ENCODE results near the gene MROH2A.

Gene MROH2A

DNA sequence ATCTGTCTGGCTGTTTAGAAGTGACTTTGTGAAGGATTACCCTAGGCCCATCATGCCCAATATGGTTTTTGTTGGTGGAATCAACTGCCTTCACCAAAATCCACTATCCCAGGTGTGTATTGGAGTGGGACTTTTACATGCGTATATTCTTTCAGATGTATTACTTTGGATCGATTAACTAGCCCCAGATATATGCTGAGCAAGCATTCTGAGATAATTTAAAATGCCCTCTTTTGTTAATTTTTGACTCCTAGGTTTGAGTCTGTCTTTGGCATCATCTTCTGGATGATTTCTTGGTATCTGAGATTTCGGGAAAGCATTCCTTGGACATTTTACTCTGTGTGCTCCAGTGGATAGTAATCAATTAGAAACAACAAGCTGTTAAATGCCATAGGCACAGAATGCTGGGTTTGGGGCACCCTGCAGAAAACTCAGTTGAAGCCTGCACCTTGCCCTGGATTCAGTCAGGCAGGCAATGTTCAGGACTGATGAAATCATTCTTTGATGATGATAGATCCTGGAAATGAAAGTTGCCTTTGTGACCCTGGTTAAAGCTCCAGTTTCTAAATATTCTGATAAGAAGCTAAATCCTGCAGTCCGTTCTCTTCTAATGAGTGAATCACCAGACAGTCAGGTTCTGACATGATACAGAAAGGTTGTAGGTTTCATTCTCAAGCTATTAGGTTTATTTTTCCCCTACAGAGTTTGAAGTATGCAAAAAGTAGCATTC, 16.9 kb upstream of the MROH2A start:
- DNase-seq (ENCODE audit: low read depth), result no peak

DNA sequence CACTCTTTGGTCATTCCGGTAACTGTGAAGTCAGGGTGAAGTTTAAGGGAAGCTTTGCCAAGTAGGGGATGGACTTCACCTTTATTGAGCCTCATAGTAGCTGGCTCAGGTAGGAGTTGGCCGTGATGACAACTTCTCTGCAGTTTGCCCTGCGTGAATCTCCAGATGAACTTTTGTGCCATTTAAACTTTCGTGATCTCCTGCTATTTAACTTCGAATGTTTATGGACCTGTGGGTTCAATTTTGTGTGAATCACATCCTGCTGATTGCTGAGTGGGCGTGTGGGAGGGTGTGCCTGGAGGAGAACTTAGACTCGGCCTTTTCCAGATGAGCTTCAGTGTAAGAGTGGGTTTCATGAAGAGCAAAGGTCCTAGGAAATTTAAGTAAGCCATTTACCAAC, 13.9 kb upstream of the MROH2A start:
- DNase-seq (ENCODE audit: low read depth), result peak; percentile 65

DNA sequence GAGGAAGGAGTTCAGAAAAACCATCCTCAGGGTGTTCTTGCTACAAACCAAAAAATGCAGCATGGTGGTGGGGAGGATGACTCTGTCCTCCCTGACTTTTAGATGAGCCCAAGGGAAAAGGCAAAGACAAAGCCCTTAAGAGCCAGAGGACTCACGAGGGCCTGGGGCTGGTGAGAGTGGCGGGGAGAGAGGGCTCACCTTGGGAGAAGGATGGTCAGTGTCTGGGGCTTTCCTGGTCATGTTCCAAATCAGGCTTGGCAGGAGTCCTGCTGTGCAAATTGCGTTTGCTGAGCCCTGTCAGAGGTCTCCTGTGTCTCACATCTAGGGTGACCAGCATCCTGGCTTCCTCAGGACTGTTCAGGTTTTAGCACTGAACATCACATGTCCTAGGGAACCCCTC, 13.4 kb upstream of the MROH2A start:
- peak; percentile 6 for DNase-seq (ENCODE audit: low read depth)

DNA sequence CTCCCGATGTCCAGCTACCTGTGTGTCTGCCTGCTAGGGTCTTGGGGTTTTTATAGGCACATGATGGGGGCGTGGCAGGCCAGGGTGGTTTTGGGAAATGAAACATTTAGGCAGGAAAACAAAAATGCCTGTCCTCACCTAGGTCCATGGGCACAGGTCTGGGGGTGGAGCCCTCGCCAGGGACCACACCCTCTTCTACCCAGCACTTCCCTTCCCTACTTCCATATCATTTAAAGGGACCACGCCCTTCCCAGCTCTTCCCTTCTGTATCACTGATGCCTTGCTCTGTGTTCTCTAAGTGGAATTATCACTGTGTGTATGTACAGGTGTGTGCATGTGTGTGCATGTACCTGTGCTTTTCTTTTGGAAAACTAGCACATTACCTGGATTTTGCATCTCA, 11.7 kb upstream of the MROH2A start:
- DNase-seq (ENCODE audit: low read depth), result no peak

DNA sequence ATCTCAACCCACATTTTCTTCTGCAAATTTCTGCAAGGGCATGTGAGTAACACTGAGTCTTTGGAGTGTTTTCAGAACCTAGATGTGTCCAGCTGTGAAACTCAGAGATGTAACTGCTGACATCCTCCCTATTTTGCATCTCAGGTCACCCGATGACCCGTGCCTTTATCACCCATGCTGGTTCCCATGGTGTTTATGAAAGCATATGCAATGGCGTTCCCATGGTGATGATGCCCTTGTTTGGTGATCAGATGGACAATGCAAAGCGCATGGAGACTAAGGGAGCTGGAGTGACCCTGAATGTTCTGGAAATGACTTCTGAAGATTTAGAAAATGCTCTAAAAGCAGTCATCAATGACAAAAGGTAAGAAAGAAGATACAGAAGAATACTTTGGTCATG, 10.1 kb upstream of the MROH2A start:
- no peak for DNase-seq (ENCODE audit: low read depth)

DNA sequence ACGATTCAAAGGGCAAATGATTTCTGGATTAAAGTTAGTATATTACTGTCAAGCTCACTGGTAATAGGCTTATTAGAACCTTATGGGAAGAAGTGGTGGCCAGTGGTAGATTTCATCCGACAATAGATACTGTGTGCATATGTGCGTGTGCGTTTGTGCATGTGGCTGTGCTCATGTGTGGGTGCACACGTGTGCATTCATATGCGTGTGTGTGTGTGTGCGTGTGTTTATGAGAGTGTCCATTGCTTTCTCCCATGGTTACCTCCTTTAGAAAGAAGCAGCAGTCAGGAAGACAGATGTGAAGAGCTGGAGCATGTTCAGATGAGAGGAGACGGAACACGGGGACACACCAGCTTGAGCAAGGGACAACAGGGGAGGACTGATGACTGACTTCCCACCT, 8.9 kb upstream of the MROH2A start:
- no peak for DNase-seq (ENCODE audit: low read depth)

DNA sequence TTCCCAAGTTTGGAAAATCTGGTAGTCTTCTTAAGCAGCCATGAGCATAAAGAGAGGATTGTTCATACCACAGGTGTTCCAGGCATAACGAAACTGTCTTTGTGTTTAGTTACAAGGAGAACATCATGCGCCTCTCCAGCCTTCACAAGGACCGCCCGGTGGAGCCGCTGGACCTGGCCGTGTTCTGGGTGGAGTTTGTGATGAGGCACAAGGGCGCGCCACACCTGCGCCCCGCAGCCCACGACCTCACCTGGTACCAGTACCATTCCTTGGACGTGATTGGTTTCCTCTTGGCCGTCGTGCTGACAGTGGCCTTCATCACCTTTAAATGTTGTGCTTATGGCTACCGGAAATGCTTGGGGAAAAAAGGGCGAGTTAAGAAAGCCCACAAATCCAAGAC, 6.0 kb upstream of the MROH2A start:
- DNase-seq (ENCODE audit: low read depth), result no peak

DNA sequence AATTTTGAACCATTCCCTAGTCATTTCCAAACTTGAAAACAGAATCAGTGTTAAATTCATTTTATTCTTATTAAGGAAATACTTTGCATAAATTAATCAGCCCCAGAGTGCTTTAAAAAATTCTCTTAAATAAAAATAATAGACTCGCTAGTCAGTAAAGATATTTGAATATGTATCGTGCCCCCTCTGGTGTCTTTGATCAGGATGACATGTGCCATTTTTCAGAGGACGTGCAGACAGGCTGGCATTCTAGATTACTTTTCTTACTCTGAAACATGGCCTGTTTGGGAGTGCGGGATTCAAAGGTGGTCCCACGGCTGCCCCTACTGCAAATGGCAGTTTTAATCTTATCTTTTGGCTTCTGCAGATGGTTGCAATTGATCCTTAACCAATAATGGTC, 5.5 kb upstream of the MROH2A start:
- DNase-seq (ENCODE audit: low read depth), result no peak

DNA sequence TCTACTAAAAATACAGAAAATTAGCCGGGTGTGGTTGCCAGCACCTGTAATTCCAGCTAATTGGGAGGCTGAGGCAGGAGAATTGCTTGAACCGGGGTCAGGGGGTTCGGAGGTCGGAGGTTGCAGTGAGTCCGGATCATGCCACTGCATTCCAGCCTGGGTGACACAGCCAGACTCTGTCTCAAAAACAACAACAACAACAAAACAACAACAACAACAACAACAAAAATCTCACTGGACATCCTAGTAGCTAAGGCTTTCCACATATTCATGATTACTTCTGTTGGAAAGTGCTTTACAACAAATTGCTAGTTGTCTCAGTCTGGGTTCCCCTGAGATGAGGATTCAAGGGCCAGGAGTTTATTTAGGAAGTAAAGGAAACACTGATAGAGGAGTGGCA, 4.3 kb upstream of the MROH2A start:
- DNase-seq (ENCODE audit: low read depth), result no peak

DNA sequence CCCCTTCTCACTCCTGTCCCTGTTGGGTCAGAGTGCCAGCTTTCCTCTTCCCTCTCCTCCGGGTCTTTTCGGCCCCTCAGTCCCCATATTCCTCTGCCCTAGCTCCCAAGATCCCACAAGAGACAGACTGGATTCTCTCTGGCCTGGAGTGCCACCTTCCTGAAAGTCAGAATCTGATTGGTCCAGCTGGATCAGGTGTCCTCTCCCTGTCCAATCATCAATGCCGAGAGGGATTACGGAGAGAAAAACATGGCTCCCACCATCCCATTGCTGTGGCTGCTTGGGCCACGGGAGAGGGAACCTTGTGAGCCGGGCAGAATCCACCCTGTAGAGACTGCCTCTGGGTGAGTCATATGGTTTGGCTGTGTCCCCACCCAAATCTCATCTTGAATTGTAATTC, 2.7 kb upstream of the MROH2A start:
- DNase-seq (ENCODE audit: low read depth), result no peak

DNA sequence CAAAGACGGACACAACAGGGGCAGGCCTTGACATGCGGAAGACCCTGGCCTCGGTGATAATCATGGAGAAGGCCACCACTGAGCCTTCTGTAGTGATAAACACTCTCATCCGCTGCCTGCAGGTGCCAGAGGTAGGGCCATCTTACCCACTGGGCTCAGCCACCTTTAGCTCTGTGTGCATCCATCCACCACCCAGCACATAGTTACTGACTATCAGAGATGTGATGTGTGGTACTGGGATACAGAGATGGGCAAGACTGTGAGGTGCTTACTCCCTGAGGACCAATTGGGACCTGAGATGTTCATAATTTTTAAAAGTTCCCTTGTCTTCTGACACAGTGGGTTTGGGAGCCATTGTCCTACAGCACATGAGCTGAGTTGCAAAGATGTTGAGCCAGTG, 1.6 kb downstream of the MROH2A start:
- DNase-seq (ENCODE audit: low read depth), result no peak

DNA sequence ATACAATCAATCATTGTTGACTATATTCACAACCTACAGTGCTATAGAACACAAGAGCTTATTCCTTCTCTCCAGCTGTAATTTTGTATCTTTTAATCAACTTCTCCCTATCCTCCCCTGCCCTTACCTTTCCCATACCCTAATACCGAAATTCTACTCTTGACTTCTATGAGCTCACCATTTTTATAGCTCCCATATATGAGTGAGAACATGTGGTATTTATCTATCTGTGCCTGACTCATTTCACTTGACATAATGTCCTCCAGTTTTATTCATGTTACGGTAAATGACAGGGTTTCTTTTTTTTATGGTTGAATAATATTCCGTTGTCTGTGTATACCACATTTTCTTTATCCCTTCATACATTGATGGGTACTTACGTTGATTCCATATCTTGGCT, 2.6 kb downstream of the MROH2A start:
- no peak for DNase-seq (ENCODE audit: low read depth)

DNA sequence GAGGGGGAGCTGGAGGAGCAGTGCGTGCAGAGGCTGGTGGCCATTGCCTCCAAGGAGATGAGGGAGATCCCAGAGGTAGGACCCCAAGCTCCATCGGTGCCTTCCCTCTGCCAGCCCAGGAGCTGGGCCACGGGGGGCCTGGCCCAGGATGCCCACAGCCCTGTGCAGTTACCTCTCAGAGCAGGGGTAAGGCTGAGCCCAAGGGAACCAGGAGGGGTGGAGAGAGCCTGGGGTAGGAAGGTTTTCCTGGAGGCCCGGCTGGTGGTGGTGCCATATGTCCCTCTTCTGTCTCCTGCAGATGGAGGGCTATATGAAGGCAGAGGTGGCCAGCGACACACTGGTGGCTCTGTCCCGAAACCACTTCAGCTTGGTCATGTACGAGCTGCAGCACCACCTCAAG, 11.4 kb downstream of the MROH2A start:
- no peak for DNase-seq (ENCODE audit: low read depth)

DNA sequence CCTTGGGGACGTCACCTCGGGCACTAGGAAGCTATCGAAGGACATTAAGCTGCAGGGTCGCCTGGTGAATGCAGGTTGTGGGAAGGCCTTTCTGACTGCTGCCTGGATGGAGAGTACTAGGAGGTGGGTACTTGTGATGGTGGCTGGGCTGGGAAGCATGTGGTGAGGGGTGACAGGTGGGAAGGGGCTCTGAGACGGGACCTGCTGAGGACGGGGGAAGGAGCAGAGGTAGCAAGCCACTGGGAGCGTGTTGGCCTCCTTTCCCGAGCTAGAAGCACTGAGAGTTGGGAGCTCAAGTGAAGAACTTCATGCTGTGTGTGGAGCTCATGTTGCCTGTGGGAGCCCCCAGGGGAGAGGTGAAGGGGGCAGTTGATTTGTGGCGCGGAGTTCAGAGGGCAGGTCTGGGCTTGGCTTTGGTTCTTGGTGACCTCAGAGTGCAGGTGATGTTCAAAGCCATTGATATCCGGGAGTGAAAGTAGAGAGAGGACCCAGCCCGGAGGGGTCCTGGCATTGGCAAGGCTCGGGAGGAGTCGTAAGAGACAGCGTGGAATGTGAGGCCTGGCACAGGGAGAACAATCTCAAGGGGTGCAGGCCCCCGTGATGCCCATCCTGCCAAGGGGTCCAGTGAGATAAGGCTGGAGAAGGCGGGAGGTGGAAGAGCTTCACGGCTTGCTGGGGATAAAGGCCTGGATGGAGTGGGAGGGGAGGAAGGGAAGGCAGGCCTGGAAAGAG, 13.2 kb downstream of the MROH2A start:
- DNase-seq (ENCODE audit: low read depth), result no peak

DNA sequence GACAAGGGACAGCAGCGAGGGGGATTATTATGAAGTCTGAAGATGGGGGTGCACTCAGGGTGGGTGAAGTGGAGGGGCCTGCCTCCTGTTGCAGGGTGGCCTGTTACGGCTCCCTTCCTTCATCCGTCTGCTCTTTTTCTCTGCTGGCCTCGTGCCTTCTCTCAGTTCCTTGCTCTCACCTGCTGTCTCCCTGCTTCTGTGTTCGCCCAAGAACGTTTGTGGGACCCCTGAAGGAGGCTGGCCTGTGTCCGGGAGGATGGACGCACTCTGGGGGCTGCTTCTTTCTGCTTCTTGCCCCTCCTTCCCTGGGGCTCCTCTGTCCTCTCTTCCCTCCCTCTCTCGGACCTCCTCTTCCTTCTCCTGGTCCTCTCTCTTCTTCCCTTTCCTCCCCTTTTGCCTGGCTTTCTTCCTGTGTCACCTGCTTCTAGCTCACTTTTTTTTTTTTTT, 13.8 kb downstream of the MROH2A start:
- DNase-seq (ENCODE audit: low read depth), result no peak

DNA sequence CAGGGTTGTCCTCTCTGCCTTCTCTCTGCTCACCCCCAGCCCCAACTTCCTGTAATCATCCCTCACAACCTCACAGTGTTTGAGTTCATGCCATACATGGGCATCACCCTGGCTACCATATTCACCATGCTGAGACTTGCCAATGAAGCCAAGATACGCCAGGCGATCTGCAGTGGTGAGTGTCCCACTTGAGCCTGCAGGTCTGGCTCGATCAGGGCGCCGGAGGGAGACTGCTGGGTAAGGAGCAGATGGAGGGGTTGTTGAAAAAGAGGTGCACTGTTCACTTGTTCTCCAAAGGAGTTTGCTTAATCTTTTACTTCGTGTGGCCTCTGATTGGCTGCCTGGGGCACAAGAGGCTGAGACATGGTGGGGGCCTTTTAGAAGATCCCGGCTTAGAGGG, 14.6 kb downstream of the MROH2A start:
- no peak for DNase-seq (ENCODE audit: low read depth)

DNA sequence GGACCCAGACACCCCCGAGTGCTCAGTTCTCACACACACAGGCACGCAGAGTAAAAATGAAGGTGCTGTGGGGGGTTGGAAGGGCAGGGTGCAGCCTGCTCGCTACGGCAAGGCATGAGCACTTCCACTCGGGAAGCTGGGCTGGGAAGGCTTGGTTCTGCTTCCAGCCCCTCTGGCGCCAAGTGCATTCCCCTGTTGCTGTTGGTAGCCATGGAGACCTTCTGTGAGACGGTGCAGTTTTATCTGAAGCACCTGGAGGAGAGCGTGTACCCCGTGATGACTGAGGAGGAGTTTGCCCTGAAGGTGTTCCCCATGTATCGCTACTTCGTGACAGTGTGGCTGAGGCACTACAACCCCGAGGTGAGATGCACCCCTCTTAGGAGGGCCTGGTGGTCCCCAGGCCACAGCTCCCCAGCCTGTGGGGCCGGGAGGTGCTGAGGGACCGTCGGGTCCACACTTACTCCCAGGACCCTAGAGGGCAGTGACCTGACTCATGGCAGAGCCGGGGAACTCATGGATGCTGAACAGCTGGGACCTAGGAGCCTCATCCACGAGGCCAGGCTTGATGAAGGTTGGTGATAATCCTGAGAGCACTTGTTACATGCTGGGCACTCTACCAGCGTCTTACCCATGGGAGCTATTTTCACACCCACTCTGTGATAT, 15.5 kb downstream of the MROH2A start:
- DNase-seq (ENCODE audit: low read depth), result no peak

DNA sequence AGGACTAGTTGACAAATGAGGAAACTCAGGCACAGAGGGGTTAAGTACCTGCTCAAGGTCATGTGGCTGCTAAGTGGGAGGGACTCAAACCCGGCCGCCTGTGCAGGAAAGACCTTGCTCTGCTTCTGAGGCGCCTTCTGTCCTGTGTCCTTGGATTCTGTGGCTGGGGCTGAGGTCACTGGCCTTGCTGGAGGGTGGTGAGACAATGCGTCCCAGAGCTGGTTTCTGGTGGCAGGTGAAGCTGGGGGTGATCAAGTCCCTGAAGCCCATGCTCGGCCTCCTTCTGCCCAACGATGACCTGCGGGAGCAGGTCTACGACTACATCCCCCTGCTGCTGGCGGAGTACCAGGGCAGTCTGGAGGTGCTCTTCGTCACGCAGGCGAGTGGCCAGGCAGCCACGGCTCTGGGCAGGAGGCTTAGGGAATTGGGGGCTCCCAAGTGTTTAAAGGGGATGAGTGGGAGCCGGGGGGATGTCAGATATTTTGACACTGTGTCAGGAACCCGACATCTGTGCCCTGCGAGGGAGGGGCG, 16.1 kb downstream of the MROH2A start:
- no peak for DNase-seq (ENCODE audit: low read depth)

DNA sequence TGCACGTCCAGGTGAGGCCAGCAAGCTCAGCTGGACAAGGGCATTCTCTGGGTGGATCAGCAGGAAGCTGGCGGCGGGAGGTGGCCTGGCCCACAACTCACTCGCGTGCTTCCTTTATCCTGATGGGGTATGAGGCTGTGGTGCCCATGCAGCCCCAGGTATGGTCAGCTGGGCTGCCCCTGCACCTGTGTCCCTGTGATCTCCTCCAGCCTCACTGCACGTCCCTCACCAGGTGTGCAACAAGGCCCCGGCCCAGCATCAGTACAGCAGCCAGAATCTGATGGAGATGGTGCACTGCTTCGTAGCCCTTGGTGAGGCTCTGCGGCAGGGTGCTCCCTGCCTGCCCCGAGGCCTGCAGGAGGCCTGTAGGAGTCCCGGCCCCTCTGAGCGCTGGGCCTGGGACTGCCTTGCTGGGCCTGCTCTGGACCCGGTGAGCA, 17.6 kb downstream of the MROH2A start:
- DNase-seq (ENCODE audit: low read depth), result no peak

DNA sequence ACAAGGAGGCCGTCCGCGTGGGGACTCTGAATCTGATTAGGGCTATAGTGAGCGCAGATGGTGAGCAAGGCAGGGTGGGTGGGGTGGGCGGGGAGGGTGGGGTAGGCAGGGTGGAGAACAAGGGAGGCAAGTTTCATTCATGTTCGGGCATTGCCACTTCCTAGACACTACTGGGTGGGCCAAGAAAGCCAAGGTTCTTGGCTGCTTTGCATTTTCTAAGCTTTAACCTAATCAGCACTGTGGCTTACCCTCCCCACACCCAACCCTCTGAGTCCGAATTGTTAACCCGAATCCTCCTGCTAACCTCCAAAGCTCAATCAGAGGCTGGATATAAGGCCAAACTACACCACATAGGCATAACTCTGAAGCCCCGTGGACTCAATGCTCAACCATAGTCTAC, 18.1 kb downstream of the MROH2A start:
- no peak for DNase-seq (ENCODE audit: low read depth)

DNA sequence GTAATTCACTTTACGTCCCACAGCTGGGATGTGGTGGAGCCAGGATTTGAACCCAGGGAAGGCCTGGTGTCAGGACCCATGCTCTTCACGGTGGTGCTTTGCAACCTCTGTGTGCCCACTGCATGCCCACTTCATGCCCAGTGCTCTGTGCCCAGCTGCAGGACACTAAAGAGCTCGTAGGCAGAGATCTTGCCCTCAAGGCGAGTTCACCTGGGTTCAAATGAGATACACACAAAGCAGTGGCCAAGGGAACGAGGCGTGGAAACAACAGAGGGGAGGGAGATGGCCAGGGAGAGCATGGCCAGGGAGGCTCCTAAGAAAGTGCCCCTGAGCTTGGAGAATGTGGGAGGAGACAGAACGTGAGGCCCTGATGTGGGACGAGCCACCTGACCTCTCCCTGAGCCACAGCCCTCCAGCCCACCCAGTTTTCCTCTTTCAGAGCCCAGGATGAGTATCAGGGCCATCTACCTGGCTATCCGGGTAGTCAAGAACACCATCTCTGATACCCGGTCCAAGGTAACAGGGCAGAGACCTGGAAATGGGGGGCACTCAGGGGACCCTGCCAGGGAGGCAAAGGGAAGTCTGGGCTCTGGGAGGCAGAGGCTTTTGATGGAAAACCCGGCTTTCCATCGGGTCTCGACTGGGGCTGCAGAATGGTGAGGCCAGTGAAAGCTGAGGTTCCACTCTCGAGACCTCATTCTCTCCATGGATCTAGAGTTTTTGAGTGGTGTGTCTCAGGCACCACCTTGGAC, 20.4 kb downstream of the MROH2A start:
- DNase-seq (ENCODE audit: low read depth), result no peak

DNA sequence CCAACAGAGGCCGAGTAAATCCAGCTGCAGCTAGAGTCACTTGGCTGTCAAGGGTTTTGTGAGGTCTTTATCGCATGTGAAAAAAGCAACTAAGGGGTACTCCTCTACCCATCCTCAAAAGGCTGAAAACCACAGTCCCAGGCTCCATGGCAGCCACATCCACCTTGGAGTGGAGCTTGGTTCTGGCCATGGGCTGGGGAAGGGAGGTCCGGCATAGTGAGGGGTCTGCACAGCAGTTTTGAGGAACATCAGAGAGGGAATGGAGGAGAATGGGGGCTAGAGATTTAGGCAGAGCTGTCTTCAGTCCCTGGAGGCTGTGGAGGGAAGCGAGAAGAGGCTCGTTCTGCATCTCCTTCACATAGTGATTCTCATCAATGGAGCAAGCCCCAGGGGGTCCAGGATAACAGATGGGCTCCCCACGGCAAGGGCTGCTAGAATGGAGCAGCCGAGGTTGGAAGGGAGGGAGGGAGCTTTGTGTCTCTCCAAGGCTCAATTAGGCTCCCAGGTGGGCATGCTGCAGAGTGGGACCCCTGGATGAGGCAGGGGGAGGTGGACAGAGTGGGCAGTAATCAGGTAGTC, 21.0 kb downstream of the MROH2A start:
- DNase-seq (ENCODE audit: low read depth), result no peak
